GM21526 (cell line): Measurements from ENCODE around the gene CWC15.
"Not testable (repeated sequence)": the region's sequence is repeated elsewhere in the genome, so short reads cannot be mapped to it uniquely, and the experiment has no call there.

Experiments used
- ATAC-seq: cut with Tn5 transposase; IDR thresholded peaks from one replicate; pipeline ENCODE4 v1.9.1; 2021; ENCODE audit warnings: moderate library complexity; ENCODE audit not compliant: unreplicated experiment, low FRiP score

The CWC15 gene

DNA sequence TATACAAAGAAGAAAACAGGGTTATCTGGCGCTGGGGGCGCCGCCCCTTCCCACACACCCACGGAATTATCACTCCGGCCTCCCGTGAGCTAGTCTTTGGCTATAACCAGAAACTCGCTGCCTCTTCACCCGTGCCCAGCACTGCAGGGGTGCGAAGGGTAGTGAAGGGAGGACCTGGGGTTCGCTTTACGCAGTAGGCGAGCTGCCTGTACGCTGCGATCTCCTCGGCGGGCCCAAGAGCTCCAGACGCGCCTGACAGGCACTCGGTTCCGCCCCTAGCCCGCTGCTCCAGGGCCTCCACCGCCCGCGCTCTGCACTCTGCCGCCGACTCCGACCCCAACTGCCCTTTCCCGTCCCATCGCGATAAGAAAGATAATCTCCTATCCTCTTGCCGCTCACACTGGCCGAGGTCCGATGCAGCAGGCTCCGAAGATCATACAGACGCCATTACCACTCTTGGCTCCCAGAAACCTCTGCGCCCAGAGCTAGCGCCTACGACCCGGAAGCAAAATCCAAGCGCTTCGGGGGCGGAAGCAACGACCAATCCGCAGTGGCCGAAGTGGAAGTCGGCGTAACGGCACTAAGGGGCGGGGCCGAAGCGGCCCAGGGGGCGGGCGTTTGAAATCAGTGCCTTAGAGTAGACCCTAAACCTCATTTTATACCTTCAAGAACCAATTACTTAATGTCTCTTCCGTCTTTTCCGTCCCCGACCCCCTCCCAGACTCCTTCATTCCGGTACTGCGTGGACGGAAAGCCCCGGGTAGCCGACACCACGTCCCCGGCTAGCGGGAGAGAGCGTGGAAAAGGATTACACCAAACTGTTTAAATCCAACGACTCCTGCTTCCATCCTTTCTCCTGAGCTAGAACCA lies at the start of gene CWC15, which contains the start of gene KDM4D:
Gene CWC15, minus strand, starts transcription at position 458 of the 870 bp plus-strand sequence. CDS start 1,371 bp downstream, outside the sequence.
Gene KDM4D, plus strand, starts transcription at position 611 of the 870 bp plus-strand sequence. CDS start 23,664 bp downstream, outside the sequence.
- peak; percentile 100 for ATAC-seq

DNA sequence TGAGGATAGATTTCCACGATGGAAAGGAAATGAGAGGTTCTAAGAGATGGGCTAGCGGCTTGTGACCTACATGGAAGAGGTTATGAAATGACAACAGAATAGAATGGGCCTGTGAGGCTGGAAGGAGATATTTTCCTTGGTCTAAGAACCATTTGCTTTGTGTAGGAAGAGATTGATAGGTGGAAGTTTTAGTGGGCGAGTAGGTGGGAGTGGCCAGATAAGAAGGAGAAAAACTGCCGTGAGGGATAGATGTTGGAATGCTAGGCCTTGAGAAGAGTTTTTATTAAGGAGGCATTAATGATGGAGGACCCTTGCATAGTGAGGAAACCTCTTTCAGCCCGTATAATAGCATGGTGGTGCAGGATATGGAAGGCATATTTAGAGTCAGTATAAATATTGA lies 48.1 kb upstream of the CWC15 start:
- ATAC-seq, result not testable (repeated sequence)

DNA sequence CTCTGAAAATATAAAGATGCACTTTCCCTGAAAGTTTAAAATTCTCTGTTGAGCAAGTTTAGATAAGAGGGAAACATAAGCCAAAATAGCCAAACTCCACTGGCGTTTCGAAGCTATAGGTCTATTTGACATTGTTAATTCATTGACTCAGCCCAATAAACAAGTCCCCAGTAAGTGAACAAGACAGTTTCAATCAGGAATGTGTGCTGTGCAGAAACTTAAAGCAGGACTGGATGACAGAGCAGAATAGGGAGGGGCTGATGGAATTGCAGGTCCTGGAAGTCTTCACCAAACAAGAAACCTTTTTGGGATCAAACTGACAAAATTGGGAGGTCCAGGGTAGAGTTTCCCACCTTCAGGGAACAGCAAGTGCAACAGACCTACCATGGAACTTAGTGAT lies 42.8 kb upstream of the CWC15 start:
- ATAC-seq, result no peak

DNA sequence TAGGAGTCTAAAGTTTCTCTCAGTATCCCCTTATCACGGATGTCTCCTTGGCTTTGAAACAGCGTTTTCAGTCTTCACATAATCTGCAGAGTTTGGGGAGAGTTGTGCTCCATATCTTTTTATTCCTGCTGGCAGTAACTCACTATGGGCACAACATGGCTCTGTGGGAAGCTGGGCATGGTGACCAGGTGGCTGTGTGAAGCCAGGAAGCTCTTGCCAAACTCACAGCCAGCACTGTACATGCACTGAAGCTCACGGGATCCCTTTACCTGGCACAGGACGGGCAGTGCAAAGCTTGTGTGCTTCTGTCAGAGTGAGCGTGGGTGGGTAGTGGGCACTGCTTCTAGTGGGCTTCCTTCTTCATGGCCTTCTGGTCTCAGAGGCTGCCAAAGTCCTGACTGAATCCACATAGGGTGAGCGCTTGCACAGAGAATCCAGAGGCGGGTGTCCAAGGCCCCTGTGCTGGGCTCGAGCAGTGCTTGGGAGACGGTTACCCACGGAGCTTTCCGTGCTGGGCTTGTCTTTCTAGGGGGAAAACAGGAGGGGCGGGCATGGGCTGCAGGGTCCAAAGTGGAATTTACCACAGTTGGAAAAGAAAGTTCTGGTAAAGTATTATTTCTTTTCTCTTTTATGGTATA lies 40.9 kb upstream of the CWC15 start:
- ATAC-seq, result no peak

DNA sequence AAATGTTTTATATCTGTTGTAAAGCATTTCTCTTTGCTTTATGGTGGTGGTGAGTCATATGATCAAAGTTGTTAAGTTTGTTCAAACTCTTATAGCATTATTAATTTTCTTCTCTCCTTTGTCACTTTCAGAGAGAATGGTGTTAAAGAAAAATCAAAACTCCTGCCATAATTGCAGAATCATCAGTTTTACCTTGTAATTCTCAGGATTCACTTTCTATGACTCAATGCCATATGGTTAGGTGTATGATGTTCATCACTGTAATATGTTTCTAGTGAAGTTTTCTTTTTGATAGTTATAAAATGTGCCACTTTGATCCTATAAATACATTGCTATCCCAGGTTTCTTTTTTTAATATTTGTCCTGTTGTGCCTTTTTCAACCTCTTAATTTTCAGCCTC lies 38.0 kb upstream of the CWC15 start:
- ATAC-seq, result no peak

DNA sequence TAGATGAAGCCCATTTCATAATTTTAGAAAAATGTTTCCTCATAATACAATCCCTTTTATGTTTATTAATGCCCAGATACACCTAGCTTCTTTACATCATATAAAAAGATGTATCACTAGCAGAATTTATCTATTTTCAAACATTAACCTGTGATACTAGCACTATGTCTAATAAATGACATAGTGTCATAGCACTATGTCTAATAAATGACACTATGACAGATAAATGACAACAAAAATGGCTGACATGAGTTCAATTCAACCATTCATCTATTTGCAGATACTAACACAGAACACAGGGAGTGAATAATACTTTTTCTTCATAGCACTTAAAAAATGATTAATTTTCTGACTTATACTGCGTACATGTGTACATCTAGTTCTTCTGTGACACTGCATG lies 32.3 kb upstream of the CWC15 start:
- no peak for ATAC-seq

DNA sequence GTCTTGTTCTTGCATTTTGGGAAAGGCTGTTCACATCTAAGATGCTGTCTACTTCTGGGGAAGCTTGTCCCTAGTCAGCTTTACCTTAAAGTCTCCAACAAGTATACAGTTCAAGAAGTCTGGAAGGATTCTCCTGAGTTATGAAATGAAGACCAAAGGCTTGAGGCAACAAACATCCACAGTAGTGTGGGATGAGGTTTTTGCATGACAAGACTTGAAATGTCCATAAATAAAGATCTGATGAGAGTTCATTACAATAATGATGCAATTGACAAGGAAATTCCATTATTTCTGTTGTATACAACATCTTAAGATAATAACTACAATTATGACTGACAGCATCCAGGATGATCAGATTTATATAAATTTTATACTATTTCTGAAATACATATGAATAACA lies 30.4 kb upstream of the CWC15 start:
- ATAC-seq, result no peak

DNA sequence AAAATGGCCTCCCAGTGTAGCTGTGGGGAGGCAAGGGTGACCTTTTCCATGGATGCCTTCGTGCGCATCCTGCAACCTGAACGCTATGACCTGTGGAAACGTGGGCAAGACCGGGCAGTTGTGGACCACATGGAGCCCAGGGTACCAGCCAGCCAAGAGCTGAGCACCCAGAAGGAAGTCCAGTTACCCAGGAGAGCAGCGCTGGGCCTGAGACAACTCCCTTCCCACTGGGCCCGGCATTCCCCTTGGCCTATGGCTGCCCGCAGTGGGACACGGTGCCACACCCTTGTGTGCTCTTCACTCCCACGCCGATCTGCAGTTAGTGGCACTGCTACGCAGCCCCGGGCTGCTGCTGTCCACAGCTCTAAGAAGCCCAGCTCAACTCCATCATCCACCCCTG lies 24.9 kb upstream of the CWC15 start:
- ATAC-seq, result no peak

DNA sequence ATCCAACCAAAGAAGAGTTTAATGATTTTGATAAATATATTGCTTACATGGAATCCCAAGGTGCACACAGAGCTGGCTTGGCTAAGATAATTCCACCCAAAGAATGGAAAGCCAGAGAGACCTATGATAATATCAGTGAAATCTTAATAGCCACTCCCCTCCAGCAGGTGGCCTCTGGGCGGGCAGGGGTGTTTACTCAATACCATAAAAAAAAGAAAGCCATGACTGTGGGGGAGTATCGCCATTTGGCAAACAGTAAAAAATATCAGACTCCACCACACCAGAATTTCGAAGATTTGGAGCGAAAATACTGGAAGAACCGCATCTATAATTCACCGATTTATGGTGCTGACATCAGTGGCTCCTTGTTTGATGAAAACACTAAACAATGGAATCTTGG lies 24.1 kb upstream of the CWC15 start:
- ATAC-seq, result no peak

DNA sequence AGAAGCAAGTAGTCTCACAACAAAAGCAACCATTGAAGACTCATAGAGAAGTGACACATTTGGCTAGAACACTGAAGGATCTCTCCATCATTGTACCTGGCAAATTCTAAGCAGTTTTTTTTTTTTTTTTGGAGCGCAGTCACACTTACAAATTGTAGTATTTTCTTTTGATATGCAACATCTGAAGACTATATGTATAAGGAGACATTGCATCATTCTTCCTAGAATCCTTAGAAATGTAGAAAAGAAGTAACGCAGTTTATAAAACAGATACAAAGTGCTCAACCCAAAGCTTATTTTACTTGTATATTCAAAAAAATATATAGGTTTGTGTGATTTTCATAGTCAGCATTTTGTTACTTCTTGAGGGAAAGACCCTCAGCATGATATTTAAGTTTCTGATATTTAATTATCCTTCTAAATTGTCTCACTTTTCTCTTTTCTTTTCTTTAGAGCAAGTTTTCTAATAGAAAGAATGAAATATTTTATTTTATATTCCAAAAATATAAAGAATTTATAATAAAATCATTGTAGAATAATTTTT lies 20.1 kb upstream of the CWC15 start:
- ATAC-seq, result no peak

DNA sequence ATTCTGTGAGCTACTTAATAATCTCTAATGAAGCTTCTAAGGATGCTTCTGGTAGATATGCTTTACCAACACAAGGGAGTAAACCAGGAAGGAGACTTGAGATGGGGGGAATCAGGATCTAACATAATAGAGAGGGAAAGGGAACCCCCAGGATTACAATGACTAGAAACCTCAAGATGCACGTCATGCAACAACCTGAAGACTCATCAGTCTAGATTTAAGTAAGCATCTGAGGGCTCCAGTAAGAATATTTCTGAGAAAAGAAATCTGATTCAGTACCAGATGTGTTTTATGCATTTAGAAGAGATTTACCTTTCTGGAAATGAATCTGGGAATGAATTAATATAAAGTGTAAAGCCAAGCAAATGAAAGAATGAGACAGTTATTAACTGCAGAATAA lies 15.4 kb upstream of the CWC15 start:
- no peak for ATAC-seq

DNA sequence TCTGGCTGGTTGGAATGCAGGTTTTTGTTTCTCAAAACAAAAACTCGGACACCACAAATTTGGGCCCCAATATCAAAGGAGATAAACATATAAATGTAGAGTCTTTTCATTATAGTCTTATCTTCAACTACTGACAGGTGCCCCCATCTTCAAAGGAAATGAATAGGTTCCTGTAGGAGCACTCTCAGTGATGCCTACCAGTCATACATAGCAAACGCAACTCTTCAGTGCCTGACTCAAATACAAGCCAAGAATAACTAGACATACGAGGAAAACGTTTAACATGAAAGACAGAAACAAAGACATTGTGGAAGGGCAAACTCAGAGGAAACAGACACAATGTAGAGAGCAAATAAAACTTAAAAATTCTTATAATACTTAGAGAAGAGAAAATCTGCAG lies 14.0 kb upstream of the CWC15 start:
- ATAC-seq, result no peak

DNA sequence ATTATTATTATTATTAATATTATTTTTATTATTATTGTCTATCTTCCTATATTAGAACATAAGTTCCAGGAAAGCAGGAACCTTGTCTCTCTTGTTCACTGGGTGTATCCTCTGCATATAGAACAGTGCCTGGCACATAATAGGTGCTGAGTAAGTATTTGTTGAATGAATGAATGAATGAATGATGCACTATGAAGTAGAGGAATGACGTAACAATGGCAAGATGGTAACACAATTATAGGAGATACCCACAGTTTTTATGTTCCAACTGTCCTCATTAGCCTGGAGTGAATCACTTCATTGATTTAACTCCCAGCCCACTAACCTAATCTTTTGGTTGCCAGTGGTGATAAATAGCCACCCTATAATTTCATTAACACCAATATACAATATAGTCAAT lies 2.2 kb upstream of the CWC15 start:
- ATAC-seq, result no peak

DNA sequence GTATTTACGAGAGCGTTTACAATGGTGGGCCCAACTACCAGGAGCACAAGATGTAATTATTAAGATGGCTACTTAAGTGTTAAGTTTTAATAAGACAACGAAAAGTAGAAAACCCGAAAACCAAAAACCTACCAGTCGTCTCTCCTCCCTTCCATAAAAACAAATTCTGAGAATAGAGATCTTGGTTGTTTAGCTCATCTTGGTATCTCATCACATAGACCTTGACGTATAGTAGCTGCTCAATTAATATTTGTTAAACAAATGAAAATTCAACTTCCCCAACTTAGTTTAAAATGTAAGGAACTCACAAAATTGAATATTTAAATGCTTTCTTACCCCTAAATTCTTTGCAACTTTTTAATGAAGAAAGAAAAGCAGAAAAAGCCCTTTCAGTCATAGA lies 822 bp upstream of the CWC15 start:
- no peak for ATAC-seq

DNA sequence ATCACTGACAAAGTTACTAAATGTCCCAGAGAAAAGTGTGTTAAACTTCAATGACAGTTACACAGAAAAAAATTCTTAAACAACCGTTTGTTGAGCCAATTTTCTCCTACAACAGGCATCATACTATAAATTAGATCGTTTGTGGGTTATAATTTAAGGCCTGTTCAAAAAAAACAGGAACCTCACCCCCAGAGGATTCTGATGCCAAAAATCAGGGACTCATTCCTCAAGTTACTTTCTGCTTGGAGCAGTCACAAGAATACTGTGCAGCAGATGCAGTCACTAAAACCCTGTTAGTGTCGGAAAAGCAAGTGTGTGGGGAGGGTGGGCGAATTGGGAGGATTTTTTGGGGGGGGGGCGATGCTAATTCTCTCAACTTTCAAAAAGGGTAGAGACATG lies 657 bp downstream of the CWC15 start:
- no peak for ATAC-seq

DNA sequence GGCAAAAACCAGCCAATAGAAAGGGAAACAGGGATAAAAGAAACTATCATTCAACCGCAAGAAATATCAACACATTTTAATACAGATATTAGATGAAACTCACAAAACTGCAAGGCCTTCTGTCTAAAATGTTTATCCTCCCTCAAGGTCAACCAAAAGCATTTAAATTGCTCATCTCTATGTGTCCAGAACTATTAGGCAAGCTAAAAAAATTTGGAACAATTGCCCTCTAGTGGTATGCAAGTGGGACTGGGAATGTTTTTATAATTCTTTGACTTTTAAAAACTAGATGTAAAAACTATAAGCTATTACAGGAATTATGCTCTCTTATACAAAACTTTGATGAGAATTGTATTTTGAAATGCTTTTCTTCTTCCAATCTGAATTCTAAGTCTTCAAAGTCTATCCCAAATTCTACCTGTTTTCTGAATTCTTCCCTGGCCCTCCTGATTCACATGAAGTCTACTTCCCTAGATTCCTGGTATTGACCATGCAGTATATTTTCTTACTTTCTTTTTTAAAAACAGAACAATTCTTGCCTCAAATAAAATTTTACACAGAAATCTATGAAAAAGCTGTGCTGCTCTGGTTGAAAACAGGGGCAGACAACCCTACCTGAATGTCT lies 4.9 kb downstream of the CWC15 start:
- no peak for ATAC-seq

DNA sequence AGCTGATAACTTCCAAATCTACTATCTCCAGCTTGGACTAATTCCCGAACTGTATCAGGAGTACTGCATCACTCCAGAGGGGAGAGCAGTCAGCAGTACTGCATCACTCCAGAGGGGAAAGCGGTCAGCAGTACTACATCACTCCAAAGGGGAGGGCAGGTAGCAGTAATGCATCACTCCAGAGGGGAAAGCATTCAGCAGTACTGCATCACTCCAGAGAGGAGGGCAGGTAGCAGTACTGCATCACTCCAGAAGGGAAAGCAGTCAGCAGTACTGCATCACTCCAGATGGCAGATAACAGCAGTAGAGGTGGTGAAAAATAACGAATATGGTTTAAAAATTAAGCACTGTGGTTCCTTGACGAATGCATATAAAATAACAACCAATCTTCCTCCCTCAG lies 8.4 kb downstream of the CWC15 start:
- no peak for ATAC-seq

DNA sequence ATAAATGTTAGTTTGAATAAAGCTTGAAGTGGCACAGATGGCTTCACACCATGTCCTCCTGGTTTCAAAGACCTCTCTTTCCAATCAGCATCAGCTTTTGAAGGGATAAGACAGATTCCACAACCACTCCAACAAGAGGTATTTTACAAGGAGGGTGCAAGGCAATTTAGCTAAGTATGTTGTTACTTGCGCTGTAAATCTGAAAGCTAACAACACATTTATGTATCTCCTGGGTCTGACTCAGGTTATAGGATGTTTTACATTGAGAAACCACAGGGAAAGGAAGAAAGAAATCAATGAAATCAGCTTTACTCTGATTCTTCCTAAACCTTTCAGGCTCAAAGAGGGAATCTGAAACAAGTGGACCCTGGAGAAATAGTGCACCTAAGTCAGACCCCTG lies 12.1 kb downstream of the CWC15 start:
- ATAC-seq, result no peak

DNA sequence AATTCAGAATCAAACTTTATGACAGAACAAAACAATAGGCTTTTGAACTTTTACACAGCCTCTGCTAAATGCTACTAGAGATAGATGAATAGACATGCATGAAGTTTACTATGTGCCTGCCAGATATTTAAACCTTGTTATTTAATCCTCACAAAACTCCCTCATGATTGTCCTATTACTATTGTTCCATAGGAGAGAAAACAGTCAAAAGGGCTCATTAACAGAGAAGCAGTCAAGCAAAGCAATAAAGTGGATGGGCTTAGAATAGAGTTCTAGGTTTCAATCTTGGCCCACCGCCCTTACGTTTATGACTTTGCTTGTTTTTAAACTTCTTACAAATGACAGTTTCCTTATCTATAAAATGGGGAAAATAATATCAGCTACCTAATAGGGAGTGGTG lies 12.9 kb downstream of the CWC15 start:
- no peak for ATAC-seq

DNA sequence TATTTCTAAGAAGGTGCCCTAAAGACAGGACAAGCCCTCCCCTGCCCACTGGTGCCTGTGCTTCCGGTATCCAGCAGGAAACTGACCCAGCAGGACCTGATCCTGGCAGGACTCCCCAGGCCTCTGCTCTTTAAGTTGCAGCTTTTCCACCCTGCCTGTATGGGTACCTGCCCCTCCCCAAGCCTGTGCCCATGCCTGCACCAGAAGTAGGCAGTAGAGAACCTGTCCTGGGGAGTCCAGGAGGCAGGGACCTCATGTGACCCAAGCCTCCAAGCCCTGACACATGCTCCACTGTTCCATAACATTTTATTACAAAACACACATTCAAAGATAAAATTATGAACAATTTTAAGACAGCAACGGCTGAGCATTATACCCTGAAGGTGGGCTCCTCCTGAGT lies 14.2 kb downstream of the CWC15 start:
- ATAC-seq, result no peak

DNA sequence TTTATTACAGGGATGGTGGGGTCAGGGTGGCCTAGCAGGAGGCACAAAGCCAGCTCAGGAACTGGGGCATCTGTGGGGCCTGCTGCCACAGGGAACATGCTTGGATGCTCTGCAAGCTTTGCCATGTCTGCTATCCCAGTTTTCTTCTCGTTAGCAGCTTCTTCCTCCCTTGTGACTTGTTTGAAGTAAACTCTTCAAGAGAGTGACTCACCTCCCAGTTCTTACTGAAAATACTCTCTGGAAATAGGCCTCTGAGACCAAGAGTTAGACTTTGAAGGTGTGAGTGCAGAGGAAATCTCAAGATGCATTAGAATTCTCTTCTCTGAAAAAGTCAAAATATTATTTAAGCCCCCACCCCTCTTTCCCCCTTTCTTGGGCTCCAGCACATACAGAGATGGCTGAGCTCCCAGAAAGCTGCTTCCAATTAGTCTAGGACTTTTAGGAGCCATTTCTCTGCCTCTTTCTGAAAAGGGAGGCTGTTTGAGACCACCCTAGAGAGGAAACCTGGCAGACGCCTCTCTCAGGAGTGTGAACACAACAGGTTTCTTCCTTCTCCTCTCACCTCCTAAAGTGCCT lies 15.1 kb downstream of the CWC15 start:
- no peak for ATAC-seq
